Astrocyte (in vitro differentiated cells and primary cell): Measurements from ENCODE around the gene ZNF587.

Experiments
- CTCF ChIP-seq: IDR thresholded peaks from 2 replicates; pipeline ENCODE4 v1.5.1; 2011; ENCODE audit warnings: low read depth, mild to moderate bottlenecking, inconsistent platforms, low read length, moderate library complexity; ENCODE audit not compliant: insufficient read depth
- EZH2 ChIP-seq: IDR thresholded peaks from 2 replicates; pipeline ENCODE4 v1.6.1; 2012; ENCODE audit warnings: mild to moderate bottlenecking, low read length, inconsistent platforms; ENCODE audit not compliant: insufficient read depth

- TF ChIP-seq CTCF = peak; percentile 14
- TF ChIP-seq EZH2 = no peak
Measured at GRCh38 chr19:57819475-57820148, 30.0 kb upstream of the ZNF587 start.
